Occipital lobe (tissue), 1 donor: ENCODE results near the gene C2CD4A. TPM values are rescaled to one million over a fixed set of nuclear protein-coding genes. Genes with fewer than 3 reads are reported as not detected.

ENCODE experiments used
- total RNA-seq: library from RNA; depleted of rRNA; stranded (reverse); fragments of >200 nt; gene quantifications from one replicate; pipeline ENCODE4 v1.2.3, GENCODE V29; 2014

C2CD4A gene
- total RNA-seq, 1 donor from 2014 or later: 0.16 TPM

Other genes starting within 250 kb of the C2CD4A start
- 142 TPM for gene VPS13C, start 6.5 kb upstream of the C2CD4A start, total RNA-seq
- 0.94 TPM for gene C2CD4B, start 98.3 kb downstream of the C2CD4A start, total RNA-seq